Type B pancreatic cell (in vitro differentiated cells): ENCODE measurements around the gene TPD52L1. TPM values are rescaled to one million over a fixed set of nuclear protein-coding genes. Genes with fewer than 3 reads are reported as not detected.

Source experiments
- DNase-seq: peaks from one replicate; pipeline ENCODE4 v3.0.0; 2021; ENCODE audit warnings: mixed read lengths; ENCODE audit not compliant: unreplicated experiment; ENCODE audit errors: extremely low spot score
- H3K27ac Mint-ChIP-seq: 2 replicates; pipeline ENCODE4 v1.8.0; 2021; ENCODE audit warnings: mild to moderate bottlenecking, mixed read lengths
- H3K27me3 Mint-ChIP-seq: 2 replicates; pipeline ENCODE4 v1.8.0; 2021; ENCODE audit warnings: mixed read lengths
- H3K36me3 Mint-ChIP-seq: 2 replicates; pipeline ENCODE4 v1.8.0; 2021; ENCODE audit warnings: mixed read lengths
- H3K4me1 Mint-ChIP-seq: one replicate; pipeline ENCODE4 v1.8.0; 2021; ENCODE audit warnings: mixed read lengths; ENCODE audit not compliant: unreplicated experiment
- H3K4me3 Mint-ChIP-seq: 2 replicates; pipeline ENCODE4 v1.8.0; 2021; ENCODE audit warnings: mild to moderate bottlenecking, mixed read lengths
- H3K9me3 Mint-ChIP-seq: 2 replicates; pipeline ENCODE4 v1.8.0; 2021; ENCODE audit warnings: mixed read lengths
- CTCF ChIP-seq: fragments of 200-600 bp; sonication (generic); conservative IDR thresholded peaks from 2 replicates; pipeline ENCODE4 v1.5.0; 2021; ENCODE audit warnings: antibody characterized with exemption, mild to moderate bottlenecking
- total RNA-seq: library from RNA; stranded (reverse); gene quantifications from 2 replicates; pipeline ENCODE4 v1.2.1, GENCODE V29; 2021; ENCODE audit warnings: low replicate concordance

TPD52L1 gene
- total RNA-seq, 1 donor from 2014 or later = 80.4 TPM

GRCh38 chr6:125294925-125295324 lies 141.4 kb downstream of the TPD52L1 start:
- peak overlapping the region; percentile 8 for H3K4me3 Mint-ChIP-seq
- no peak for DNase-seq
- H3K4me1 Mint-ChIP-seq = peaks cover 24% of the 10 kb centered on the region
- H3K27me3 Mint-ChIP-seq = no peaks in the 10 kb centered on the region
- H3K36me3 Mint-ChIP-seq = peaks cover 74% of the 10 kb centered on the region
- peak overlapping the region; percentile 79 for H3K27ac Mint-ChIP-seq
- no peaks in the 10 kb centered on the region for H3K9me3 Mint-ChIP-seq
- no peak for TF ChIP-seq CTCF

- H3K27ac Mint-ChIP-seq = no peak overlapping the region
- peaks cover 37% of the 10 kb centered on the region for H3K4me1 Mint-ChIP-seq
- TF ChIP-seq CTCF = no peak
- no peak overlapping the region for H3K4me3 Mint-ChIP-seq
- H3K9me3 Mint-ChIP-seq = no peaks in the 10 kb centered on the region
- no peak for DNase-seq
- peaks cover 70% of the 10 kb centered on the region for H3K36me3 Mint-ChIP-seq
- H3K27me3 Mint-ChIP-seq = no peaks in the 10 kb centered on the region
These were observed 142.9 kb downstream of the TPD52L1 start for GRCh38 chr6:125296471-125296870.

GRCh38 chr6:125299257-125299656 lies 145.7 kb downstream of the TPD52L1 start:
- H3K4me1 Mint-ChIP-seq = peaks cover 33% of the 10 kb centered on the region
- H3K4me3 Mint-ChIP-seq = peak overlapping the region; percentile 93
- H3K27me3 Mint-ChIP-seq = no peaks in the 10 kb centered on the region
- peaks cover 5% of the 10 kb centered on the region for H3K9me3 Mint-ChIP-seq
- no peak for DNase-seq
- peaks cover 47% of the 10 kb centered on the region for H3K36me3 Mint-ChIP-seq
- TF ChIP-seq CTCF = no peak
- H3K27ac Mint-ChIP-seq = no peak overlapping the region

GRCh38 chr6:125300992-125301434 lies 147.4 kb downstream of the TPD52L1 start:
- DNase-seq = no peak
- Mint-ChIP-seq H3K36me3 (peaks cover 37% of the 10 kb centered on the region), H3K4me3 (peak overlapping the region; percentile 93), H3K9me3 (peaks cover 13% of the 10 kb centered on the region), H3K4me1 (peaks cover 25% of the 10 kb centered on the region), H3K27me3 (no peaks in the 10 kb centered on the region), H3K27ac (peak overlapping the region; percentile 87)
- no peak for TF ChIP-seq CTCF

GRCh38 chr6:125301435-125302391 lies 148.1 kb downstream of the TPD52L1 start, which contains the start of gene HDDC2:
TSS of gene HDDC2 (minus strand) at chr6:125301967. CDS start at chr6:125301932, 35 bp downstream.
- Mint-ChIP-seq H3K36me3 (peaks cover 32% of the 10 kb centered on the region), H3K9me3 (peaks cover 13% of the 10 kb centered on the region), H3K4me3 (peak within 1 kb of the TSS; percentile 93), H3K27ac (peak within 1 kb of the TSS; percentile 87), H3K27me3 (no peaks in the 10 kb centered on the region), H3K4me1 (peaks cover 28% of the 10 kb centered on the region)
- TF ChIP-seq CTCF = peak; percentile 25
- peak; percentile 83 for DNase-seq
